Suprapubic skin (tissue), 4 donors: ENCODE data around the gene HADHA.

ENCODE experiments used
- EP300 ChIP-seq: sonication (generic); formaldehyde crosslinking; IDR thresholded peaks from one replicate; pipeline ENCODE4 v1.6.1; 2017; ENCODE audit warnings: antibody characterized with exemption
- POLR2A ChIP-seq, 2 donors: fragments of 450-650 bp; IDR thresholded peaks; one replicate each; pipeline ENCODE4 v1.6.1; 2017; ENCODE audit warnings: antibody characterized with exemption in 2 of 2, mild to moderate bottlenecking in 2 of 2, moderate library complexity in 2 of 2
- POLR2AphosphoS5 ChIP-seq, 3 donors: sonication (generic); formaldehyde crosslinking; IDR thresholded peaks; one replicate each; pipeline ENCODE4 v1.6.1; 2017; ENCODE audit warnings: antibody characterized with exemption in 3 of 3
- TF ChIP-seq, protein P1 (sequence below), 2 donors: fragments of 200-600 bp in 1 of 2; fragments of 450-650 bp in 1 of 2; sonication (generic) in 1 of 2; IDR thresholded peaks; one replicate each; pipeline ENCODE4 v1.5.1; 2016 to 2019; ENCODE audit warnings: antibody characterized with exemption in 2 of 2, mild to moderate bottlenecking in 1 of 2, moderate library complexity in 1 of 2

DNA sequence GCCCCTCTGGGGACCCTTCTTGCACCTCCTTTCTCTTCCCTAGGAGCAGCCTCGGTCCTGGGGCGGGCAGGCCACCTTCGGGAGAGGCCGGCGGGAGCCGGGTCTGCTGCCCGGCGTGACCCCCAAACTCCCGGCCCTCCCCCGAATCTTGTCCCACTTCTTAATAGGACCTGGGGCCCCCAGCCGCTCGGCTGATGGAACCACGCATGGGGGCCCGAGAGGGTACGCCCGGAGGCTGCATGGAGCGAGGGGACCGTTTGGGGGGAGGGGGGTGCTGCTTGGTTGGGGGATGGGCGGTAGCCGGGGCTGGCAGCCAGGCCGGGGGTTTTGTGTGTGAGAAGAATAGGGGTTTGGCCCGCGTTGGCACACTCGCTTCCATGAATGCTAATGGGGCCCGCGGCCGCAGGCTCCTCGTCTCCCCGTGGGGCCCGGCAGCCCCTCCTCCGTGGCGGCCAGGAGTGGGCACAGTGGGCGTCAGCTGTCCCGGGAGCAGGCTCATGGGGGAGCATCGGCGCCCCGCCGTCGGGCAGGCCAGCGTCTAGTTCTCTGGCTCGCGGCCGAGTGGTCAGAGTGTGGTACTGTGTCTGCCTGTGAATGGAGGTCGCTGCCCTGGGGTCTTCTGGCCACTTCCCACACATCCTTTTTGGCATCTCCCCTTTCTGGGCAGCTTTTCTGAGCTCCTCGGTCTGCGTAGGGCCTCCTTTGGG lies 70.5 kb downstream of the HADHA start:
- TF ChIP-seq, protein P1, sequence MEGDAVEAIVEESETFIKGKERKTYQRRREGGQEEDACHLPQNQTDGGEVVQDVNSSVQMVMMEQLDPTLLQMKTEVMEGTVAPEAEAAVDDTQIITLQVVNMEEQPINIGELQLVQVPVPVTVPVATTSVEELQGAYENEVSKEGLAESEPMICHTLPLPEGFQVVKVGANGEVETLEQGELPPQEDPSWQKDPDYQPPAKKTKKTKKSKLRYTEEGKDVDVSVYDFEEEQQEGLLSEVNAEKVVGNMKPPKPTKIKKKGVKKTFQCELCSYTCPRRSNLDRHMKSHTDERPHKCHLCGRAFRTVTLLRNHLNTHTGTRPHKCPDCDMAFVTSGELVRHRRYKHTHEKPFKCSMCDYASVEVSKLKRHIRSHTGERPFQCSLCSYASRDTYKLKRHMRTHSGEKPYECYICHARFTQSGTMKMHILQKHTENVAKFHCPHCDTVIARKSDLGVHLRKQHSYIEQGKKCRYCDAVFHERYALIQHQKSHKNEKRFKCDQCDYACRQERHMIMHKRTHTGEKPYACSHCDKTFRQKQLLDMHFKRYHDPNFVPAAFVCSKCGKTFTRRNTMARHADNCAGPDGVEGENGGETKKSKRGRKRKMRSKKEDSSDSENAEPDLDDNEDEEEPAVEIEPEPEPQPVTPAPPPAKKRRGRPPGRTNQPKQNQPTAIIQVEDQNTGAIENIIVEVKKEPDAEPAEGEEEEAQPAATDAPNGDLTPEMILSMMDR (IDR thresholded peaks at IDR 0.05) = no peak
- TF ChIP-seq EP300 (no peak), POLR2A (IDR thresholded peaks at IDR 0.05) (no peak), POLR2AphosphoS5 (IDR thresholded peaks at IDR 0.05) (no peak)
